ENCODE results near the gene DIO2.

DIO2 gene

GRCh38 chr14:80211153-80212022, at the start of gene DIO2:
DIO2 (minus strand) TSS chr14:80211504; CDS start chr14:80211472, 32 bp downstream.
- DNase-seq (ENCODE audit: low read depth in 2 of 2), result no peak

- no peak for DNase-seq (ENCODE audit: low read depth in 2 of 2)
Observed at GRCh38 chr14:80260645-80261044, 49.3 kb upstream of the DIO2 start.

GRCh38 chr14:80239631-80240030, 28.3 kb upstream of the DIO2 start:
- DNase-seq (ENCODE audit: low read depth in 2 of 2), result no peak

- no peak for DNase-seq (ENCODE audit: low read depth in 2 of 2)
Observed at GRCh38 chr14:80237143-80237542, 25.8 kb upstream of the DIO2 start.

GRCh38 chr14:80233470-80234089, 22.3 kb upstream of the DIO2 start:
- DNase-seq (ENCODE audit: low read depth in 2 of 2), result no peak

- no peak for DNase-seq (ENCODE audit: low read depth in 2 of 2)
Observed at GRCh38 chr14:80231702-80232101, 20.4 kb upstream of the DIO2 start.

- no peak for DNase-seq (ENCODE audit: low read depth in 2 of 2)
Observed at GRCh38 chr14:80223696-80224465, 12.6 kb upstream of the DIO2 start.

- DNase-seq (ENCODE audit: low read depth in 2 of 2), result no peak
Observed at GRCh38 chr14:80216818-80217217, 5.5 kb upstream of the DIO2 start.

- DNase-seq (ENCODE audit: low read depth in 2 of 2), result no peak
Observed at GRCh38 chr14:80215756-80216581, 4.7 kb upstream of the DIO2 start.

GRCh38 chr14:80215081-80215480, 3.8 kb upstream of the DIO2 start:
- DNase-seq (ENCODE audit: low read depth in 2 of 2), result no peak

GRCh38 chr14:80213602-80214001, 2.3 kb upstream of the DIO2 start:
- peak in 1 of 2 donors; percentile 1 for DNase-seq (ENCODE audit: low read depth in 2 of 2)

GRCh38 chr14:80212023-80212397, 706 bp upstream of the DIO2 start:
- no peak for DNase-seq (ENCODE audit: low read depth in 2 of 2)

- no peak for DNase-seq (ENCODE audit: low read depth in 2 of 2)
Observed at GRCh38 chr14:80208461-80208860, 2.8 kb downstream of the DIO2 start.

- no peak for DNase-seq (ENCODE audit: low read depth in 2 of 2)
Observed at GRCh38 chr14:80206351-80207080, 4.8 kb downstream of the DIO2 start.

GRCh38 chr14:80202888-80203562, 8.3 kb downstream of the DIO2 start:
- peak in 1 of 2 donors; percentile 12 for DNase-seq (ENCODE audit: low read depth in 2 of 2)

GRCh38 chr14:80200093-80200492, 11.2 kb downstream of the DIO2 start:
- DNase-seq (ENCODE audit: low read depth in 2 of 2), result no peak

GRCh38 chr14:80188571-80188970, 22.7 kb downstream of the DIO2 start:
- no peak for DNase-seq (ENCODE audit: low read depth in 2 of 2)

GRCh38 chr14:80186301-80186800, 25.0 kb downstream of the DIO2 start:
- DNase-seq (ENCODE audit: low read depth in 2 of 2), result no peak

- no peak for DNase-seq (ENCODE audit: low read depth in 2 of 2)
Observed at GRCh38 chr14:80176893-80177292, 34.4 kb downstream of the DIO2 start.

- no peak for DNase-seq (ENCODE audit: low read depth in 2 of 2)
Observed at GRCh38 chr14:80172375-80173051, 38.8 kb downstream of the DIO2 start.
